Fibroblast of skin of back (primary cell): ENCODE results near the gene STT3B.

Experiments
- DNase-seq: peaks from one replicate; pipeline ENCODE4 v3.0.0-alpha.2; 2013

STT3B gene

GRCh38 chr3:31606453-31606852 lies 73.7 kb downstream of the STT3B start:
- no peak for DNase-seq

GRCh38 chr3:31610700-31611275 lies 78.1 kb downstream of the STT3B start:
- peak; percentile 51 for DNase-seq

GRCh38 chr3:31613177-31613576 lies 80.5 kb downstream of the STT3B start:
- DNase-seq = no peak

- DNase-seq = no peak
Observed at GRCh38 chr3:31613654-31614053, 80.9 kb downstream of the STT3B start.

- peak; percentile 10 for DNase-seq
Observed at GRCh38 chr3:31614162-31614921, 81.6 kb downstream of the STT3B start.

- no peak for DNase-seq
Observed at GRCh38 chr3:31615071-31615875, 82.5 kb downstream of the STT3B start.

- DNase-seq = no peak
Observed at GRCh38 chr3:31616711-31617110, 84.0 kb downstream of the STT3B start.

GRCh38 chr3:31620656-31621055 lies 87.9 kb downstream of the STT3B start:
- no peak for DNase-seq

- no peak for DNase-seq
Observed at GRCh38 chr3:31621314-31621713, 88.6 kb downstream of the STT3B start.

- DNase-seq = no peak
Observed at GRCh38 chr3:31622636-31623288, 90.0 kb downstream of the STT3B start.

- no peak for DNase-seq
Observed at GRCh38 chr3:31624083-31624709, 91.5 kb downstream of the STT3B start.

- DNase-seq = no peak
Observed at GRCh38 chr3:31625358-31625757, 92.6 kb downstream of the STT3B start.

- DNase-seq = no peak
Observed at GRCh38 chr3:31629054-31629453, 96.3 kb downstream of the STT3B start.

- peak; percentile 80 for DNase-seq
Observed at GRCh38 chr3:31634476-31634875, 101.8 kb downstream of the STT3B start.

GRCh38 chr3:31635545-31635944 lies 102.8 kb downstream of the STT3B start:
- no peak for DNase-seq

GRCh38 chr3:31636049-31636448 lies 103.3 kb downstream of the STT3B start:
- DNase-seq = no peak

GRCh38 chr3:31636694-31637442 lies 104.1 kb downstream of the STT3B start:
- no peak for DNase-seq

GRCh38 chr3:31639828-31640227 lies 107.1 kb downstream of the STT3B start:
- no peak for DNase-seq

- no peak for DNase-seq
Observed at GRCh38 chr3:31645256-31645655, 112.5 kb downstream of the STT3B start.

- no peak for DNase-seq
Observed at GRCh38 chr3:31648286-31648968, 115.7 kb downstream of the STT3B start.

- DNase-seq = no peak
Observed at GRCh38 chr3:31652296-31652695, 119.6 kb downstream of the STT3B start.
